ENCODE results near the gene USH2A. TPM values are rescaled to one million over a fixed set of nuclear protein-coding genes. Genes with fewer than 3 reads are reported as not detected.

The USH2A gene
- total RNA-seq, 1 donor from 2014 or later: 0.02 TPM

DNA sequence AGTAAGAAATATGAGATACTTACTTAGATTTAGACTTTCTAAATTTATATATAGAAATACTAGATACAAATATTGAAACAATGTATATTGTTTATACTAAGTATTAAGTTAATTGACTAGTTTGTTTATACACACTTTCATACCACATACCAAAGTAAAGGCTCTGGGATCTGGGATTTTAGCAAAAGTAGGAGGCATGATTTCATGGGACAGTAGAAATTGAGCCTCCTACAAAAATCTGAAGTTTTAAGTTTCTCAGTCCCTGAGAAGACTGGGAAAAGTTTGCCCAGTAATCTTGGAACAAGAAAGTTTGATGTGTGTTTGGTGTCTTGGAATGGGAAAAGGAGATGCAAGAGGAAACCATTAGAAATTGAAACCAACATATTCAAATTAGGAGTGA is 825.3 kb downstream of the USH2A start:
- Histone ChIP-seq H2AFZ (ENCODE audit: low read depth, low read length) (no peak overlapping the region), H3K79me2 (ENCODE audit: insufficient read depth, low read length) (no peaks in the 10 kb centered on the region), H3K36me3 (ENCODE audit: insufficient read depth, low read length) (peaks cover 5% of the 10 kb centered on the region), H3K4me1 (ENCODE audit: insufficient read depth, low read length) (peaks cover 13% of the 10 kb centered on the region), H3K27ac (ENCODE audit: low read depth, low read length) (no peak overlapping the region), H3K27me3 (ENCODE audit: insufficient read depth, low read length) (no peaks in the 10 kb centered on the region), H3K4me3 (ENCODE audit: insufficient read depth, low read depth, low read length) (no peak overlapping the region), H3K4me2 (ENCODE audit: low read length) (no peak overlapping the region), H3K9me3 (ENCODE audit: insufficient read depth, low read depth, low read length) (no peaks in the 10 kb centered on the region), H3K9ac (ENCODE audit: low read length) (no peak overlapping the region), H4K20me1 (ENCODE audit: insufficient read depth, low read length) (no peaks in the 10 kb centered on the region)
- Mint-ChIP-seq H3K27me3 (ENCODE audit: low read depth, unreplicated experiment) (no peaks in the 10 kb centered on the region), H3K36me3 (ENCODE audit: low read depth, unreplicated experiment) (no peaks in the 10 kb centered on the region), H3K4me1 (ENCODE audit: low read depth, unreplicated experiment) (peaks cover 44% of the 10 kb centered on the region), H3K4me3 (ENCODE audit: unreplicated experiment) (no peak overlapping the region), H3K9me3 (ENCODE audit: unreplicated experiment) (no peaks in the 10 kb centered on the region), H3K27ac (ENCODE audit: unreplicated experiment) (no peak overlapping the region)
- FAIRE-seq: no peak
- no peak for DNase-seq (ENCODE audit: low read depth)
- TF ChIP-seq, protein P1, sequence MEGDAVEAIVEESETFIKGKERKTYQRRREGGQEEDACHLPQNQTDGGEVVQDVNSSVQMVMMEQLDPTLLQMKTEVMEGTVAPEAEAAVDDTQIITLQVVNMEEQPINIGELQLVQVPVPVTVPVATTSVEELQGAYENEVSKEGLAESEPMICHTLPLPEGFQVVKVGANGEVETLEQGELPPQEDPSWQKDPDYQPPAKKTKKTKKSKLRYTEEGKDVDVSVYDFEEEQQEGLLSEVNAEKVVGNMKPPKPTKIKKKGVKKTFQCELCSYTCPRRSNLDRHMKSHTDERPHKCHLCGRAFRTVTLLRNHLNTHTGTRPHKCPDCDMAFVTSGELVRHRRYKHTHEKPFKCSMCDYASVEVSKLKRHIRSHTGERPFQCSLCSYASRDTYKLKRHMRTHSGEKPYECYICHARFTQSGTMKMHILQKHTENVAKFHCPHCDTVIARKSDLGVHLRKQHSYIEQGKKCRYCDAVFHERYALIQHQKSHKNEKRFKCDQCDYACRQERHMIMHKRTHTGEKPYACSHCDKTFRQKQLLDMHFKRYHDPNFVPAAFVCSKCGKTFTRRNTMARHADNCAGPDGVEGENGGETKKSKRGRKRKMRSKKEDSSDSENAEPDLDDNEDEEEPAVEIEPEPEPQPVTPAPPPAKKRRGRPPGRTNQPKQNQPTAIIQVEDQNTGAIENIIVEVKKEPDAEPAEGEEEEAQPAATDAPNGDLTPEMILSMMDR (IDR thresholded peaks at IDR 0.05; ENCODE audit: insufficient read depth, low read depth, low read length): no peak
- TF ChIP-seq EZH2 (IDR thresholded peaks at IDR 0.05; ENCODE audit: insufficient read depth, low read length): no peak

DNA sequence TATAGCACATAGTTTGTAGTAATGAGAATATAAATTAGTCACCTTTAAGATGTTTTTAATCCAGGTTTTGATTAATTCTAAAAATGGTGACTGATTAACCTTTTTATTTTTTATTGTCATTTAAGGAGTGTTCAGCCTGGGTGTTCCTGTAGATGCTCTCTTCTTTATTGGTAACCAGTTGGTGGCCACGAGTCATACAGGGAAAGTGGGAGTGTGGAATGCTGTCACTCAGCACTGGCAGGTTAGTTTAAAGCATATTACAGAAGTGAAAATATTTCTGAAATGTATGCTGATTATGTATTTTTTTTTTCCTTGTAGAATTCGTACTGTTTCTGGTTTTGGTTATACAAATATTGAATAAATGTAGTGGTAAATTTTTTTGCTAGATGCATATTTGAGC is 828.0 kb downstream of the USH2A start:
- Mint-ChIP-seq H3K27ac (ENCODE audit: unreplicated experiment) (no peak overlapping the region), H3K4me3 (ENCODE audit: unreplicated experiment) (no peak overlapping the region), H3K27me3 (ENCODE audit: low read depth, unreplicated experiment) (no peaks in the 10 kb centered on the region), H3K36me3 (ENCODE audit: low read depth, unreplicated experiment) (peaks cover 1% of the 10 kb centered on the region), H3K4me1 (ENCODE audit: low read depth, unreplicated experiment) (peaks cover 38% of the 10 kb centered on the region), H3K9me3 (ENCODE audit: unreplicated experiment) (no peaks in the 10 kb centered on the region)
- Histone ChIP-seq H3K27ac (ENCODE audit: low read depth, low read length) (no peak overlapping the region), H3K27me3 (ENCODE audit: insufficient read depth, low read length) (no peaks in the 10 kb centered on the region), H3K36me3 (ENCODE audit: insufficient read depth, low read length) (peaks cover 5% of the 10 kb centered on the region), H3K79me2 (ENCODE audit: insufficient read depth, low read length) (peaks cover 4% of the 10 kb centered on the region), H3K4me3 (ENCODE audit: insufficient read depth, low read depth, low read length) (no peak overlapping the region), H3K4me2 (ENCODE audit: low read length) (no peak overlapping the region), H4K20me1 (ENCODE audit: insufficient read depth, low read length) (no peaks in the 10 kb centered on the region), H3K9me3 (ENCODE audit: insufficient read depth, low read depth, low read length) (no peaks in the 10 kb centered on the region), H3K9ac (ENCODE audit: low read length) (no peak overlapping the region), H3K4me1 (ENCODE audit: insufficient read depth, low read length) (peaks cover 13% of the 10 kb centered on the region), H2AFZ (ENCODE audit: low read depth, low read length) (no peak overlapping the region)
- DNase-seq (ENCODE audit: low read depth) (no peak), FAIRE-seq (no peak)
- no peak for TF ChIP-seq EZH2 (IDR thresholded peaks at IDR 0.05; ENCODE audit: insufficient read depth, low read length)
- TF ChIP-seq, protein P1 (IDR thresholded peaks at IDR 0.05; ENCODE audit: insufficient read depth, low read depth, low read length): no peak

DNA sequence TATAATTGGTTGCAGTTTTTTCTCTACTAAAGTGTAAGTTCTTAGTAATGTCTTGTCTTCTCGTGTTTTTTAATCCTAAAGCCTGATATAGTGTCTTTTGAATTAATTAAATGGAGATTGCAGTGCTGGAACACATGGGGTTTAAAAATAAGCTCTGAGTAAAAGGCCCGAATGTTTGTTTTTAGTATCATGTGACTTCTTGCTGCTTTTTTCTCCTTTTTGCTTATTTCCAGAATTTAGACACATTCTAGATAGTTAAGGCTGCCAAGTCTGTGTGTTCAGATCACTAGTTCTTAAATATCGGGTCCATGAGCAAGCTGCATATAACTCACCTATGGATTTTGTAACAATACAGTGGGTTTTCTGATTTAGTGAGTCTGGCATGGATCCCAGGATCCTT is 828.6 kb downstream of the USH2A start:
- peaks cover 1% of the 10 kb centered on the region for H3K36me3 Mint-ChIP-seq (ENCODE audit: low read depth, unreplicated experiment)
- Histone ChIP-seq H3K27ac (ENCODE audit: low read depth, low read length) (no peak overlapping the region), H3K9ac (ENCODE audit: low read length) (no peak overlapping the region), H2AFZ (ENCODE audit: low read depth, low read length) (no peak overlapping the region), H4K20me1 (ENCODE audit: insufficient read depth, low read length) (no peaks in the 10 kb centered on the region), H3K27me3 (ENCODE audit: insufficient read depth, low read length) (no peaks in the 10 kb centered on the region), H3K36me3 (ENCODE audit: insufficient read depth, low read length) (peaks cover 5% of the 10 kb centered on the region), H3K9me3 (ENCODE audit: insufficient read depth, low read depth, low read length) (no peaks in the 10 kb centered on the region), H3K4me3 (ENCODE audit: insufficient read depth, low read depth, low read length) (no peak overlapping the region), H3K79me2 (ENCODE audit: insufficient read depth, low read length) (peaks cover 4% of the 10 kb centered on the region), H3K4me1 (ENCODE audit: insufficient read depth, low read length) (peaks cover 12% of the 10 kb centered on the region), H3K4me2 (ENCODE audit: low read length) (peak overlapping the region; percentile 10)
- no peaks in the 10 kb centered on the region for H3K27me3 Mint-ChIP-seq (ENCODE audit: low read depth, unreplicated experiment)
- H3K4me1 Mint-ChIP-seq (ENCODE audit: low read depth, unreplicated experiment): peaks cover 32% of the 10 kb centered on the region
- FAIRE-seq (no peak), DNase-seq (ENCODE audit: low read depth) (no peak)
- no peaks in the 10 kb centered on the region for H3K9me3 Mint-ChIP-seq (ENCODE audit: unreplicated experiment)
- H3K4me3 Mint-ChIP-seq (ENCODE audit: unreplicated experiment): no peak overlapping the region
- H3K27ac Mint-ChIP-seq (ENCODE audit: unreplicated experiment): peak overlapping the region; percentile 2
- TF ChIP-seq, protein P1 (IDR thresholded peaks at IDR 0.05; ENCODE audit: insufficient read depth, low read depth, low read length): no peak
- TF ChIP-seq EZH2 (IDR thresholded peaks at IDR 0.05; ENCODE audit: insufficient read depth, low read length): no peak
